HG03457 (cell line): Measurements from ENCODE around the gene ZNF45.
"Not testable (repeated sequence)": the region's sequence is repeated elsewhere in the genome, so short reads cannot be mapped to it uniquely, and the experiment has no call there.

ENCODE experiments used
- ATAC-seq: cut with Tn5 transposase; IDR thresholded peaks from one replicate; pipeline ENCODE4 v1.9.1; 2021; ENCODE audit warnings: moderate number of reproducible peaks; ENCODE audit not compliant: unreplicated experiment

ZNF45 gene

DNA sequence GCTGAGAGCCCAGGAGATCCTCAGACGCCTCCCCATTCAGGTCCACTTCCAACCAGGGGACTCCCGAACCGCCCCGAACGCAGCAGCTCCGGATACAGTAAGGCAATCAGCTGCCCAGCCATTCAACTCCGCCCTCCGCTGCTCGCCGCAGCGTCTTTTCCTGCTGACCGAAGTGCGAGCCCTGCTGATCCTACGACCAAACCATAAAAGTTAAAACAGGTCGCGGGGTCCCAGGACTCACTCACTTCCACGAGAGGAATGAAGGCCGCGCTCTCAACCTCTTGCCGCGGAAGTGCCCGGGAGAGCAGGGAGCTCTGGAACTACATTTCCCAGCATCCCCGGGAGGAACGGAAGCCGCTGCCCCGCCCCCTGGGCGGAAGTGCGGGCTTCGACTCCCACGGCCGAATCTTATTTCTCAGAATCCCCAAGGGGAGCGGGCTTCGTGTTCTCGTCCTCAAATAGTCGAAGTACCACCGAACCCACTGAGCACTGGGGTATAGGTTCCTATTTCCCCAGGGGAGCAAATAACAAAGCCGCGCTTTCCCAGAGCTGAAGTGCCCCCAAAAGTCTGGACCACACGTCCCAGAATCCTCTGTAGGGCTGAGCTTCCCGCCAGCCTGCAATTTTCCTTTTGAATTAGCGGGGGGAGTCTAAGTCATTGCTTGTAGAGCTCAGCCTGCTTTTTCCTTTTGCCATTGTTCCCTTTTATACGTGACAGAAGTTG, at the start of gene ZNF45:
Gene ZNF45, minus strand, starts transcription at position 298 of the 724 bp plus-strand sequence. CDS start 13,097 bp downstream, outside the sequence.
- ATAC-seq = peak; percentile 64

DNA sequence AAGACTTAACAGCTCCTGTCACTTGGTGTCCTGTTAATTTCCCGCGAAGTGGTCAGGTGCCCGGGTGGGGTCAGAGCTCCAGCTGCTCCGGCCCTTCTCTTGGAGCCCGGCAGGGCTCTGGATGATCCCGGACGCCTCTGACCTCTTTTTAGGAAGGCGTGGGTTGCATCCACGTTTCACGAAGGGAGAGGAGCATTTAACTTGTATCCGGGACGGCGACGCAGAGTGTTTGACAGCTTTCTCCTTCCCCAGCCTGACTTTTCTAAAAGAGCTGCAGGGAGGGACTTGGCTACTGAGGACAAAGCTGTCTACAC, 49.6 kb upstream of the ZNF45 start:
- ATAC-seq = no peak

DNA sequence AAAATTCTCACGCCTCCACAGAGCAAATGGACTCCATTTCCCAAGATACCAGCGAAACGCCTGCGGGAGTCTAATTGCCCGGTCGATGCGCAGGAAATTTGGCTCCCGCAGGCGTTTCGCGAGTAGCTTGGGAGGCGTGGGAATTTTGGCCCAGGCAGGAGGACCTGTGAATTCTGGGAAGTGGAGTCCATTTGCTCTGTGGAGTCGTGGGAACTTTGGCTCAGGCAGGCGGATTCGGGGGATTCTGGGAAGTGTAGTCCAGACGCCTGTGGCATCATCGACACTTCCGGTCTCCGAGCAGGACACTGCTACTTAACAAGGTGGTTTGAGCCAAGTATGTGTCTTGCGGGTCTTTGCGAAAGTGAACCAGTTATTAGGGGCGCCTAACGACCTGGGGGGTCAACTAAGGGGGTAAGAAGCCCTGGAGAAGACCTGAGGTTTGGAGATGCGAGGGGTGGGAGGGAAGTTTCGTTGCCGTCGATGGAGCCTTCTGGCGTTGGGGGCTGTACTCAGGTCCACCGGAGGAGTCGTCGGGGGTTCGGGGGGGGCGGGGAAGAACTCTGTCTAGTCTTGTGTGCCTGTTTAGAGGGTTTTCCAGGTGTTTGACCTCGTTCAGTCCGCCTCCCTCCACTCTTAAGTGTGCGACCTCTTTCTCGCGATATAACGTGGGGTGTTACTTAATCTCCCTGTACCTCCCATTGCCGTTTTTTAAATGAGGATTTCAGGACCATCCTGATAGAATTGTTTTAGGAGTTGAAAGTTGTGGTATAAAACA, 49.0 kb upstream of the ZNF45 start, which contains the start of gene ZNF155:
Gene ZNF155, plus strand, starts transcription at position 277 of the 775 bp plus-strand sequence. CDS start 4,356 bp downstream, outside the sequence.
- ATAC-seq = peak; percentile 72

DNA sequence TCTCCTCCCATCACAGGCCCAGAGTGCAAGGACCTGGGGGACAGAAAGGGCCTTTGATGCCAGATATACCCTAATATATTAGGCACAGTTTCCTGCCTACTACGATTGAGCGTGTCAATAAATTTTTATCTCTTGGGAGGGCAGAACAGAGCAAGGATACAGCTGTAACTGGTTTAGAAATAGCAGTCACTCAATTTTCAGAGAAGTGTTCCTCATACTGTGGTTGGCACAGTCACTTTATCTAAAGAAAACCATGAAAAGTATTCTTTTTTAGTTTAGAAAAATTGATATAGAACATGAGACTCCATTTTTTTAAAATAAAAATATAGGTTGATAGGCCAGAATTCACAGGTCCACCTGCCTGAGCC, 48.4 kb upstream of the ZNF45 start:
- ATAC-seq = no peak

DNA sequence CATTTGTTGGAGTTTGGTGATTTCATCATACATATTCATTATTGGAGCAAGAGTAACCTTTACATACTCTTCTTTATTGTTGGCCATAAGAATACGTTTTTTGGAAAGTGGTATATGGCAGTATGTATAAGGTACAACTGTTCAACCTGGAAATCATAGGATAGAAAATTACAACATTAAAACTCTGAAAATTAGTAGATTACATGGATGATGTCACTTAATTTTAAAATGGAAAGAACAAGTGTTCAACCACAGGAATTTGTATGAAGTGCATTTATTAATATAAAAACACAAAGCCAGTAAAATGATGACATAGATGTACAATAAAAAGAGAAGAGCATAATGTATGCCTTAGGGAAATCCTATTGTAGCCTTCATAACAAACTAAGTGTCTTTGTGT, 41.6 kb upstream of the ZNF45 start:
- ATAC-seq = no peak

DNA sequence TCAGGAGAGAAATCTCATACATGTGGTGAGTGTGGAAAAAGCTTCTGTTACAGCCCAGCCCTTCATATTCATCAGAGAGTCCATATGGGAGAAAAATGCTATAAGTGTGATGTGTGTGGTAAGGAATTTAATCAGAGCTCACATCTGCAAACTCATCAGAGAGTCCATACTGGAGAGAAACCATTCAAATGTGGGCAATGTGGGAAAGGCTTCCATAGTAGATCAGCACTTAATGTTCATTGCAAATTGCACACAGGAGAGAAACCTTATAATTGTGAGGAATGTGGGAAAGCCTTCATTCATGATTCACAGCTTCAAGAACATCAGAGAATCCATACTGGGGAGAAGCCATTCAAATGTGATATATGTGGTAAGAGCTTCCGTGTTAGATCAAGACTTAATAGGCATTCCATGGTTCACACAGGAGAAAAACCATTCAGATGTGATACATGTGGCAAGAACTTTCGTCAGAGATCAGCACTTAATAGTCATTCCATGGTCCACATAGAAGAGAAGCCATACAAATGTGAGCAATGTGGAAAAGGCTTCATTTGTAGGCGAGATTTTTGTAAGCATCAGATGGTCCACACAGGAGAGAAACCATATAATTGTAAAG, 31.1 kb upstream of the ZNF45 start:
- ATAC-seq = no peak

DNA sequence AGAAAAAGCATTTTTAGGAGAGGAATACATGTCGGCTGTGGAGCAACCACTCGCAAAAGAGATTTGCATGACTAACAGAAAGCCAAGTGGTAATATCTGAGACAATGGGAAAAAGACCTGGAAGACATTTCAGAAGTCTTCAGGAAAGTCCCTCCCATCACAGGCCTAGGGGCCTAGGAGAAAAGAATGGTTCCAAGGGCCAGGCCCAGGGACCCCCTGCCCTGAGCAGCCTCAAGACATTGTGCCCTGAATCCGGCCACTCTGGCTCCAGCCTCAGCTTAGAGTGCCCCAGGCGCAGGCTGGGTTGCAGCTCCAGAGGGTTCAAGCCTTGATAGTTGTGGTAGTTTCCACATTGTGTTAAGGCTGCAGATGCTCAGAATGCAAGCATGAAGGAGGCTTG, 25.3 kb upstream of the ZNF45 start:
- ATAC-seq = no peak

DNA sequence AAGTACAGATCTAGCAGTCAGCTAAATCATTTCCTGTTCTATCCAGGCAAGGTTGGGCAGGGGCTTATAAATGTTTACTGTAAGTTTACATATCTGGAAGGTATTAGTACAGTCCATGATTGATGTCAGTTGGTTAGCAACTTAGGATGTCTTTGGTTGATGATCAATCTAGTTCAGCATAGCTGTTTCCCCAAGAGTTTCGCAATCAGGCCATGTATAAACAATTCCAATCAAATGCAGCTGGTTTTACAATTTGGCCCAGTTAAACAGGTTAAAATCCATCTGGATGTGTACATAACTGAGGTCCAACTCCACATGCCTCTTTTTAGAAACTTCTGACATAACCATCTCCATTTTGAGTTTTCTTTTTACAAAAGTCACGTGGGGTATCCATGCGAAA, 22.8 kb upstream of the ZNF45 start:
- ATAC-seq = no peak

DNA sequence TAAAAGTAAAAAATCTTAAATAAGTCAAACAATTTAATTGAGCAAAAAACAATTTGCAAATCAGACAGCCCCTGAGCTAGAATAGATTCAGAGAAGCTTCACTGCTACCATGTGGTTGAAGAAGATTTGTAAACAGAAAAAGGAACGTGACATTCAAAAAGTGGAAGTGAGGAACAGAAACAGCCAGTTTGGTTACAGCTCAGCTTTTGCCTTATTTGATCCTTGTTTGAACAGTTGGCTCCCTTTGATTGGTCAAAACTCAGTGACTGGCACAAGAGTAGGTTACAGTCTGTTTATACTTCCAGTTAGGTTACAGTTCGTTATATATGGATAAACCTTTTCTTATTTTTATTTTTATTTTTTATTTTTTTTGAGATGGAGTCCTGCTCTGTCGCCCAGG, 21.7 kb upstream of the ZNF45 start:
- ATAC-seq = no peak

DNA sequence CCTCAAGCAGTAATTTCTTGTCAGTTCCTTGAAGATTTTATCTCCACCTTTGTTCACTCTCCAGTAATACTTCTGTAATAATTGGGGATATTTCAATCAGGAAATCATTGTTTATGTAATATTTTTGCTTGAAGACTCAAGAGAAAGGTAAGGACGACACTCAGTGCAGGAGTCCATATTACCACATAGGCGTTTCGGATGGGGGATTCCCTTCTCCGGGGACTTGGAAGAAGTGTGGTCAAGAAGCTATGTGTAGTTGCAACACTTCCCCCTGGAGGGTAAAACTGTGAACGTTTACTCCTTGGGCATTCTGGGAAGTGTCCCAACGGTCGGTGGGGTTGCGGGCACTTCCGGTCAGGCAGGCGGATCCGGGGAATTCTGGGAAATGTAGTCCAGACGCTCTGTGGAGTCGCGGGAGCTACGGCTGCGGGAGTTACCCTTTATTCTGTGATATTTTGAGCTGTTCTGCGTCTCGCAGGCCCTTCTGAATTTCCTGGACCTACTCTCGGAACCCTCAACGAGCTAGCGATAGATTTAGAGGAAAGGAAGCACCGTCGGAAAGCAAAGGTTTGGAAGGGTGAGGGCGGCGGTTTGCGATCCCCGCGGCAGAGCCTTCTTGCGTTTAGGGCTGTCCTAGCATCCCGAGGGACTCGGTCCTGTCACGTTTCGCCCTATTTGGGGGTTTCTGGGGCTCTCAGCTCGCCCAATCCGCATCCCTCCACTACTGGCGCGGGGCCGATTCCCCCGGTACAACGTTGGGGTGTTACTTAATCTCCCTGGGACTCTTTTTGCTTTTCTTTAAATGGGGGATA, 16.0 kb upstream of the ZNF45 start, which contains the start of gene ZNF221:
Gene ZNF221, plus strand, starts transcription at position 395 of the 812 bp plus-strand sequence. CDS start 11,499 bp downstream, outside the sequence.
- peak; percentile 77 for ATAC-seq

DNA sequence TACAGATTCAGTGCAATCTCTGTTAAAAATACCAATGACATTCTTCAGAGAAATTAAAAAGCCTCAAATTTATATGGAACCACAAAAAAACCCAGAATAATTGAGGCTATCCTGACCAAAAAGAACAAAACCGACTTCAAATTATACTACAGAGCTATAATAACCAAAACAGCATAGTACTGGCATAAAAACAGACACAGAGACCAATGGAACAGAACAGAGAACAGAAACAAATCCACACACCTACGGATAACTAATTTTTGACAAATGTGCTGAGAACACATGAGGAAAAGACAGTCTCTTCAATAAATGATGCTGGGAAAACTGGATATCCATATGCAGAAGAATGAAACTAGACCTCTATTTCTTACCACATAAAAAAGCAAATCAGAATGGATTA, 14.7 kb upstream of the ZNF45 start:
- not testable (repeated sequence) for ATAC-seq

DNA sequence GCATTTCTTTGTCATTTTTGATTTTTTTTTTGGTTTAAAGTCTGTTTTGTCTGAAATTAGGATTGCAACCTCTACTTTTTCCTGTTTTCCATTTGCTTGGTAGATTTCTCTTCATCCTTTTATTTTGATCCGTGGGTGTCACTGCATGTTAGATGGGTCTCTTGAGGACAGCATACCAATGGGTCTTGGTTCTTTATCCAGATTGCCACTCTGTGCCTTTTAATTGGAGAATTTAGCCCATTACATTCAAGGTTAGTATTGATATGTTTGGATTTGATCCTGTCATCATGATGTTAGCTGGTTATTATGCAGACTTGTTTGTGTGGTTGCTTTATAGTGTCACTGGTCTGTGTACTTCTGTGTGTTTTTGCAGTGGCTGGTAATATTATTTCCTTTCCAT, 12.3 kb upstream of the ZNF45 start:
- ATAC-seq = not testable (repeated sequence)

DNA sequence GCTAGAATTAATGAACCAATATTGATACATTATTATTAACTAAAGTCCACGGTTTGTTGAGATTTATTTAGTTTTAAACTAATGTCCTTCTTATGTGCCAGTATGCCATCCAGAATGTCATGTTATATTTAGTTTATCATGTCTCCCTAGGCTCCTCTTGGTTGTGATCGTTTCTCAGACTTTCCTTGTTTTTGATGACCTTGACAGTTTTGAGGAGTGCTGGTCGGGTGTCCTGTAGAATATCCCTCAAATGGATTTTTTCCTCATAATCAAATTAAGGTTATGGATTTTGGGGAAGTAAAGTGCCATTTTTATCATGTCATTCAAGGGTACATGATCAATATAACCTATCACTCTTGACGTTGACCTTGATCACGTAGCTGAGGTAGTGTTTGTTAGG, 6.1 kb upstream of the ZNF45 start:
- ATAC-seq = no peak

DNA sequence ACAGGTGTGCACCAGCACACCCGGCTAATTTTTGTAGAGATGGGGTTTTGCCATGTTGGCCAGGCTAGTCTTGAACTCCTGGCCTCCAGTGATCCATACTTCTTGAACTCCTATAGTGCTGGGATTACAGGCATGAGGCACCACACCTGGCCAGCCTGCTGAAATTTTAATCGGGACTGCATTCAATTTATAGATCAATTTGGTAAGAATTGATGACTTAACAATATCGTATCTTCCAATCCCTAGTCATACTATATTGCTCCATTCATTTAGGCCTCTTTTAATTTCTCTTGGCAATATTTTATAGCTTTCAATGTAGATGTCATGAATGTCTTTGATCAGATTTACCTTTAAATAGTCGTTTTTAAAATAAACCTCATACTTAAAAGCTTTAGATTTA, 5.6 kb upstream of the ZNF45 start:
- ATAC-seq = no peak

DNA sequence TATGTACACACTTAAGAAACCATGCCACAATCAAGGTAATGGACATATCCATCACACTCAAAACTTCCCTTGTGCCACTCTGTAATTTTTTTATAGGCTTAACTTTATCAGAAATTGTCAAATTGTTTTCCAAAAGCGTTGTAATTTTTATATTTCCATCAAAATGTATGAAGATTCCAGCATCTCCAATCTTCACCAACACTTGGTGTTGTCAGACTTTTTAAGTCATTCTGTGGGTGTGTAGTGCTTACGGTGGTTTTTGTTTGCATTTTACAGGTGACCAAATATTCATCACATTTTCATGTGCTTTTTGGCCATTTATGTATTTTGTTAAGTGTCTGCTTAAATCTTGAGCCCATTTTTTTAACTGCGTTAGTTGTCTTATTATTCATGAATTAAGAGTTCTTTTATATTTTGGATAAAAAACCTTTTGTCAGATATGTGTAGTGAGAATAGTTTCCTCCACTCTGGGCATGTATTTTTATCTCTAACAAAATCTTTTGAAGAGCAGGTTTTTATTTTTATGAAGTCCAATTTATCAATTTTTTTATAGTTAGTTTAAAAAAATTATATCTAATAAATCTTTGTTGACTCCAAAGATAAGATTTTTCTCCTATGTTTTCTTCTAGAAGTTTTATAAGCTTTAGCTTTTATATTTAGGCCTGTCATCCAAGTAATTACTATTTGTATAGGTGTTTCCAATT, 4.6 kb upstream of the ZNF45 start:
- ATAC-seq = no peak

DNA sequence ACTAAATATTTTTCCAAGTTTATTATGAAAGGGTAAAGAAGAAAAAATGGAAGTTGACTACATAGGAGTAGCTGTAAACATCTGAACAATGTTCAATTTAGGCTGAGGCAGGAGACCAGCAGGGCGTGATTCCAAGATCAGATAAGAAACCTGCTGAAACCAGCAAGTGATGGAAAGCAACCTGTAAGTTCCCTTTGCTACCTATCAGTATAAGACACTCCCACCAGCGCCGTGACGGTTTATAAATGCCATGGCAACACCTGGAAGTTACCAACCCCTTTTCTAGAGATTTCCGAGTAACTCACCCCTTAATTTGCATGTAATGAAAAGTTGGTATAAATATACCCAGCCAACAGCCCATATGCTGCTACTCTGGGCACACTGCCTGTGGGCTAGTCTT, 1.1 kb upstream of the ZNF45 start:
- no peak for ATAC-seq

DNA sequence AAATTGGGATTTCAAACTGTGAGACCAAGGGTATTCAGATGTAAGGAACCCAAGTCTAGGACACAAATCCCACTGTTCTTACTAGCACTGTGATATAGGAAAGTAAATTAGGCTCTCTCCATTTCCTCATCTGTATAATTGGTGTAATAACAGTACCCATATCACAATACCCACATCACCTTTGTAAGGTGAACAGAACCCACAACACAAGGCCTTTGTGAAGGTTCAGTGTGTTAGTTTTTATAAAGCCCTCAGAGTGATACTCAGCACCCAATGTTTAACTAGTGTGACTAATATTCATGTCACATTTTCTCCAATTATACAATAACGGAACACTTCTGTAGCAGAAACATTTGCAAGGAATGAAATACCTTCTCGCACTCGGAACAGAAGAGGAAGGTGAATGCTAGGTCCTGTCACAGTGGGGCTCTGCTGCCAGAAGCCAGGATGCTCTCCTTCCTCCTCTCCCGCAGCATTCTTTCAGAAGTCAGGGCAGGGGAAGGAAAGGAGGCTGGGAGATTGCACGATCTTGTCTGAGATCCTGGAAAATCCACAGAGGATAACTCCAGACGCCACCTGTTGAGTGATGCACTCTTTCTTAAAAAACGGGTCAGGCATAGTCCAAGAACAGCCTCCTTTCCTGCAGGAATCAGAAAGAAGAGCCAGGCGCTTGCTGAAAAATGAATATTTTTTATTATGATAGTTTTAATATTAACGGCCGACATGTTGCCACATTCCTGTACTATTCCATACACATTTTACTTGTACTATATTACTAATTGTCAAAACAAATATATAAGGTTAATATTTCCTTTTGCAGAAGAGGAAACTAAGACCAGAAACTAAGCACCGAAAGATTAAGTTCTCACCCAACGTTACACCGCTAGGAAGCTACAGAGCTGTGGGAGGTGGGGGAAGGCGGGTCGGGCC, 762 bp downstream of the ZNF45 start:
- ATAC-seq = no peak

DNA sequence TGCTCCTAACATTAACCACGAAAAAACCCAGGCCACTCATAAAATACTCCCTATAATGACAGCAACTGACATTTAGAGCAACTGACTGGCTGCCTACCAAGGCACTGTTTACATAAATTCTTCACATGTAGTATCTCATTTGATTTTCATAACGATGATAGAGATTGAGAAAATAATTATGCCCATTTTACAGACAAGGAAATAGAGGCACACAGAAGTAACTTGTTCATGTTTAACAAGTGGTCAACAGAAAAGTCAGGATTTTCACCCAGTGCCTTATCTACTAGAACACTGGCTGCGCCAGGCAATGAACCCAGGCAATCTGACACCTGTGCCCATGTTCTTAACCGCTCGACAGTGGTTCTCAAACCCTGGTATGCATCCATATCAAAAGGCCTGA, 6.3 kb downstream of the ZNF45 start:
- no peak for ATAC-seq

DNA sequence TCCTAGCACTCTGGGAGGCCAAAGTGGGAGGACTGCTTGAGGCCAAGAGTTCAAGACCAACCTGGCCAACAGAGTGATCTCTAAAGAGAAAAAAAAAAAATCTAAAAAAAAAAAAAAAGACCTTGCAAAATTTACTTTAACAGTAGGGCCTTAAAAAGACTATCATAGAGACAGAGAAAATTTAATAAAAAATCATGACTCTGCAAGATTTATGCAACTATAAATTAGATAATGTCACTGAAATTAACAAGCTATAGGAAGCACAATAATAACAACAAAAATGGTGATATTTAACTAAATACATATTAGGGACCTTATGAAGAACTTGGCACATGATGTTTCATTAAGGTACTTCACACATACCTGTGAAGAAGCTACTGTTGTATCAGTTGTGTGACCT, 11.2 kb downstream of the ZNF45 start:
- no peak for ATAC-seq
